K562 (cell line): ENCODE measurements around the gene NUDT14. TPM values are rescaled to one million over a fixed set of nuclear protein-coding genes. Genes with fewer than 3 reads are reported as not detected.

ENCODE experiments used
- ATAC-seq: fragments of 200-7000 bp; cut with Tn5 transposase; 3 replicates; pipeline ENCODE4 v1.9.1; 2020; ENCODE audit warnings: moderate library complexity
- BruUV-seq: library from RNA; stranded (reverse); fragments of 400-500 nt; replicated peaks from 2 replicates; lab custom pipeline; 2021; lab: Mats Ljungman, UMichigan
- CTCF ChIA-PET: fragments of 300-600 bp; formaldehyde crosslinking; extraction: SDS; loops from one replicate; lab custom pipeline; 2021; ENCODE audit warnings: low intra/inter-chr PET ratio; lab: Yijun Ruan, JAX
- POLR2A ChIA-PET: fragments of 300-600, 350-650 bp; sonication (Branson Sonifier 250); formaldehyde crosslinking; extraction: SDS; loops from one replicate; lab custom pipeline; 2021; ENCODE audit warnings: antibody characterized with exemption, inconsistent platforms; lab: Yijun Ruan, JAX
- DNase-seq, 4 experiments: peaks; one replicate each; pipeline versions ENCODE4 v3.0.0 to v3.0.0-alpha.2; 2011 to 2018; ENCODE audit warnings: low spot score in 3 of 4, mixed read lengths in 3 of 4; ENCODE audit errors: extremely low read depth in 1 of 4
- FAIRE-seq: peaks from 2 replicates; lab custom pipeline; 2011; peaks lifted over from hg19 to GRCh38; lab: Jason Lieb, UNC
- H2AFZ ChIP-seq: 2 replicates; pipeline ENCODE4 v1.6.0; 2011; ENCODE audit warnings: low read depth, low read length, control low read depth, inconsistent platforms
- H3K27ac ChIP-seq: fragments of 200-600 bp; 3 replicates; pipeline ENCODE4 v1.8.0; 2011; ENCODE audit warnings: low read depth, mild to moderate bottlenecking, control low read depth, inconsistent platforms, low read length, moderate library complexity, mixed read lengths; ENCODE audit errors: extremely low read depth
- H3K27me3 ChIP-seq, 2 experiments: fragments of 300-600 bp in 1 of 2; 2 replicates in 1 of 2; 3 replicates in 1 of 2; pipeline versions ENCODE4 v1.6.0 to v1.8.0; 2011; ENCODE audit warnings: inconsistent platforms in 2 of 2, low read length in 2 of 2, mild to moderate bottlenecking in 1 of 2, mixed read lengths in 1 of 2, moderate library complexity in 1 of 2; ENCODE audit not compliant: control insufficient read depth in 2 of 2, insufficient read depth in 2 of 2
- H3K36me3 ChIP-seq: fragments of 300-600 bp; 3 replicates; pipeline ENCODE4 v1.8.0; 2011; ENCODE audit warnings: mild to moderate bottlenecking, low read length, inconsistent platforms; ENCODE audit not compliant: control insufficient read depth, insufficient read depth
- H3K4me1 ChIP-seq, 2 experiments: fragments of 200-600 bp in 1 of 2; replicated peaks in 1 of 2; 2 replicates in 1 of 2; 3 replicates in 1 of 2; pipeline versions ENCODE4 v1.5.1 to v1.8.0; 2011; ENCODE audit warnings: inconsistent platforms in 2 of 2, low read length in 2 of 2, mild to moderate bottlenecking in 1 of 2, mixed read lengths in 1 of 2, moderate library complexity in 1 of 2; ENCODE audit not compliant: control insufficient read depth in 2 of 2, insufficient read depth in 2 of 2
- H3K4me2 ChIP-seq: 2 replicates; pipeline ENCODE4 v1.6.1; 2011; ENCODE audit warnings: low read length, control low read depth, inconsistent platforms, mixed read lengths; ENCODE audit not compliant: insufficient read depth
- H3K4me3 ChIP-seq: fragments of 200-600 bp; sonication (generic), shearing (Covaris generic); 2 replicates; pipeline ENCODE4 v1.5.1; 2016; ENCODE audit warnings: control low read depth, inconsistent platforms
- H3K79me2 ChIP-seq: fragments of 200-600 bp; 3 replicates; pipeline ENCODE4 v1.8.0; 2011; ENCODE audit warnings: low read length, inconsistent platforms; ENCODE audit not compliant: control insufficient read depth, insufficient read depth
- H3K9ac ChIP-seq, 2 experiments: 2 replicates each; pipeline versions ENCODE4 v1.6.0 to v1.6.1; 2011; ENCODE audit warnings: low read depth in 2 of 2, low read length in 2 of 2, control low read depth in 1 of 2, inconsistent platforms in 1 of 2, mild to moderate bottlenecking in 1 of 2, mixed read lengths in 1 of 2; ENCODE audit not compliant: insufficient read depth in 1 of 2
- H3K9me1 ChIP-seq: one replicate; pipeline ENCODE4 v1.6.0; 2011; ENCODE audit warnings: inconsistent platforms, mild to moderate bottlenecking, low read length, moderate library complexity; ENCODE audit not compliant: control insufficient read depth, insufficient read depth
- H3K9me3 ChIP-seq: replicated peaks from 2 replicates; pipeline ENCODE4 v1.5.1; 2011; ENCODE audit warnings: low read depth, low read length, inconsistent platforms; ENCODE audit not compliant: control insufficient read depth, insufficient read depth
- H4K20me1 ChIP-seq: replicated peaks from 2 replicates; pipeline ENCODE4 v1.6.1; 2011; ENCODE audit warnings: low read length, inconsistent platforms, mixed read lengths; ENCODE audit not compliant: control insufficient read depth, insufficient read depth
- CHD2 ChIP-seq: IDR thresholded peaks from 2 replicates; pipeline ENCODE4 v1.6.1; 2011; ENCODE audit warnings: low read depth, low read length
- JUN ChIP-seq, 2 experiments: sonication (generic) in 1 of 2; formaldehyde crosslinking in 1 of 2; IDR thresholded peaks; 2 replicates each; pipeline versions ENCODE4 v1.6.1 to v1.8.0; 2012 to 2022; ENCODE audit warnings: borderline replicate concordance in 2 of 2, mild to moderate bottlenecking in 2 of 2, improper control_type of control experiment in 1 of 2, low read depth in 1 of 2, low read length in 1 of 2, missing genetic modification reagents in 1 of 2
- JUND ChIP-seq, 2 experiments: IDR thresholded peaks; 2 replicates in 1 of 2; 3 replicates in 1 of 2; pipeline ENCODE4 v1.6.1; 2011; ENCODE audit warnings: borderline replicate concordance in 2 of 2, low read depth in 2 of 2, low read length in 2 of 2, improper control_type of control experiment in 1 of 2, missing biosample characterization in 1 of 2, missing genetic modification characterization in 1 of 2, missing genetic modification reagents in 1 of 2
- POLR2G ChIP-seq: fragments of 200-400 bp; formaldehyde crosslinking; IDR thresholded peaks from 2 replicates; pipeline ENCODE4 v1.6.1; 2017; ENCODE audit warnings: low read depth, mild to moderate bottlenecking, antibody characterized with exemption, low read length, moderate library complexity
- SREBF2 ChIP-seq: sonication (generic); formaldehyde crosslinking; IDR thresholded peaks from 2 replicates; pipeline ENCODE4 v1.4.0; 2020; ENCODE audit warnings: mild to moderate bottlenecking, missing genetic modification reagents
- ZFX ChIP-seq: sonication (generic); formaldehyde crosslinking; IDR thresholded peaks from 2 replicates; pipeline ENCODE4 v1.8.0; 2022; ENCODE audit warnings: mild to moderate bottlenecking, missing genetic modification reagents, moderate library complexity
- ZNF583 ChIP-seq: fragments of 250-450 bp; sonication (Bioruptor Pico); IDR thresholded peaks from 2 replicates; pipeline ENCODE4 v1.4.0; 2020
- WGBS: fragments of 100-300 bp; shearing (Covaris generic); methylation state at CpG from one replicate; pipeline ENCODE4 v1.1.6; 2016; ENCODE audit warnings: low coverage, mixed read lengths; ENCODE audit not compliant: insufficient coverage; ENCODE audit errors: missing lambda C conversion rate; 5-methylcytosine and 5-hydroxymethylcytosine counted together
- in situ Hi-C: fragments of 300-500 bp; cut with MboI; formaldehyde crosslinking; loops from 4 replicates; pipeline ENCODE4 v1.15.0; 2018; ENCODE audit warnings: inconsistent platforms, mixed read lengths
- intact Hi-C: fragments of 100-400 bp; cut with micrococcal nuclease; formaldehyde crosslinking; loops from 2 replicates; pipeline ENCODE4 v1.14.2; 2022
- polyA plus RNA-seq, 8 experiments: library from polyadenylated mRNA; depleted of rRNA in 4 of 8; stranded (reverse) in 5 of 8; unstranded in 3 of 8; fragments of >200 nt; fragmentation: Nextera tagmentation in 2 of 8; fragmentation: Illumina TruSeq in 1 of 8; extraction: Ambion mirVana in 2 of 8; extraction: Trizol in 1 of 8; gene quantifications; 2 replicates each; pipeline versions ENCODE4 v1.2.1 to v1.2.3, GENCODE V29; 2011 to 2014; ENCODE audit warnings: inconsistent platforms in 1 of 8, missing spikeins in 1 of 8
- total RNA-seq, 7 experiments: library from RNA; depleted of rRNA in 6 of 7; stranded (reverse); fragments of >200 nt in 6 of 7; fragmentation: Illumina TruSeq in 2 of 7; extraction: Trizol in 2 of 7; gene quantifications; 2 replicates each; pipeline versions ENCODE4 v1.2.1 to v1.2.3, GENCODE V29; 2011 to 2021; ENCODE audit warnings: low replicate concordance in 1 of 7
- TF ChIP-seq, protein P1 (sequence below): fragments of 450-650 bp; IDR thresholded peaks from 2 replicates; pipeline ENCODE4 v1.6.1; 2018; ENCODE audit warnings: mild to moderate bottlenecking, low read depth; ENCODE audit not compliant: partially characterized antibody
- TF ChIP-seq, protein P2 (sequence below): fragments of 450-650 bp; IDR thresholded peaks from 2 replicates; pipeline ENCODE4 v1.7.0; 2016; ENCODE audit warnings: borderline replicate concordance

The NUDT14 gene
- total and polyA plus RNA-seq, 9 of the 15 experiments (the other 6 are each of a cell fraction or from before 2014, with no cell fraction given), result 0.14 to 16.3 (median 8.2) TPM

DNA sequence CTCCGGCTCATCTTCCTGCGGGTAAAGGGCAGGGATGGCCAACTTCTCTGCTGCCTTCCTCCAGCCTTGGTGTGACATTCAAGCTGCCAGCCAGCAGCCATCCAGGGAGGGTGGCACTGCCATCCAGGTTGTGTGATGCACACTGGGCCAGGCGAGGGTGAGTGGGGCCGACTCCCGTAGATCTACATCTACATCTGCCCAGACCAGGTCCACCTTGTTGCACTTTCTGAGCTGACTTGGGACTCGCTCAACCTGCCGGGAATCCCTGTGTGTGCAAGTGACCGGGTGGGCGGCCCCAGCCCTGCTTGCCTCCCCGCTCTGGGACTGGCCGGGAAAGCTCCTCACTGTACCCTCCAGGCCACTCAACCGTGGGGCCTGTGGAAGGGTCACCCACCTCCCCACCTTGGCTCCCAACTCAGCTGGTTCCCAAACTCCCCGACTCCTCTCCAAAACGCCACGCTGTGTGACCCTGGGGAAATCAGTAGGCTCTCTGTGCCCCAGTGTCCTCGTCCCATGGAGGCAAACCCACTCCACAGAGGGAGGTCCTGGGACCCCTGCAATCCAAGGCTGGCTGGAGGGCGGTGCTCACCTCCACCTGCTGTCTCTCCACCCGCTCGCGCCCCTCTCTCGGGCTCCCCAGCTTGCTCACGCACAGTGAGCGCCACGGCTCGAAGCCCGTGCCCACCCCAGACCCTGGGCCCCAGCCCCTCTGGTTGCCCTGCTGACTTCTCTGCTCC is 27.2 kb downstream of the NUDT14 start:
- ChIA-PET CTCF (no interaction called here), POLR2A (interaction anchor here (0.5 to 0.8 kb wide), 2 partner anchors 14 to 19 kb away, joined by 3 to 4 read pairs; no protein-coding TSS in a partner anchor)
- ATAC-seq, result no peak

More for the DNA sequence above, 27.2 kb downstream of the NUDT14 start:
- no peak for FAIRE-seq
- H3K36me3 ChIP-seq, result peaks cover 11% of the 10 kb centered on the region; the same call in 1 of the 3 replicates
- BruUV-seq, result no TSS peak
- no peaks in the 10 kb centered on the region for H3K27me3 ChIP-seq
- no peaks in the 10 kb centered on the region; the same call in 2 of the 3 replicates for H3K79me2 ChIP-seq
- no peak overlapping the region for H2AFZ ChIP-seq
- H3K4me3 ChIP-seq, result no peak overlapping the region
- WGBS, result 87% methylated on average over 6 of the region's 26 CpGs
- intact Hi-C loops, result no loop called here
- no peaks in the 10 kb centered on the region for H3K9me3 ChIP-seq
- no peak overlapping the region for H3K27ac ChIP-seq
- no peak overlapping the region for H3K4me2 ChIP-seq
- no peak for DNase-seq
- H3K9ac ChIP-seq, result no peak overlapping the region
- H4K20me1 ChIP-seq, result peaks cover 6% of the 10 kb centered on the region; the same call in 1 of the 2 replicates
- TF ChIP-seq, protein P1, sequence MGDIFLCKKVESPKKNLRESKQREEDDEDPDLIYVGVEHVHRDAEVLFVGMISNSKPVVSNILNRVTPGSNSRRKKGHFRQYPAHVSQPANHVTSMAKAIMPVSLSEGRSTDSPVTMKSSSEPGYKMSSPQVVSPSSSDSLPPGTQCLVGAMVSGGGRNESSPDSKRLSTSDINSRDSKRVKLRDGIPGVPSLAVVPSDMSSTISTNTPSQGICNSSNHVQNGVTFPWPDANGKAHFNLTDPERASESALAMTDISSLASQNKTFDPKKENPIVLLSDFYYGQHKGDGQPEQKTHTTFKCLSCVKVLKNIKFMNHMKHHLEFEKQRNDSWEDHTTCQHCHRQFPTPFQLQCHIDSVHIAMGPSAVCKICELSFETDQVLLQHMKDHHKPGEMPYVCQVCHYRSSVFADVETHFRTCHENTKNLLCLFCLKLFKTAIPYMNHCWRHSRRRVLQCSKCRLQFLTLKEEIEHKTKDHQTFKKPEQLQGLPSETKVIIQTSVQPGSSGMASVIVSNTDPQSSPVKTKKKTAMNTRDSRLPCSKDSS, result no peak
- TF ChIP-seq, protein P2, sequence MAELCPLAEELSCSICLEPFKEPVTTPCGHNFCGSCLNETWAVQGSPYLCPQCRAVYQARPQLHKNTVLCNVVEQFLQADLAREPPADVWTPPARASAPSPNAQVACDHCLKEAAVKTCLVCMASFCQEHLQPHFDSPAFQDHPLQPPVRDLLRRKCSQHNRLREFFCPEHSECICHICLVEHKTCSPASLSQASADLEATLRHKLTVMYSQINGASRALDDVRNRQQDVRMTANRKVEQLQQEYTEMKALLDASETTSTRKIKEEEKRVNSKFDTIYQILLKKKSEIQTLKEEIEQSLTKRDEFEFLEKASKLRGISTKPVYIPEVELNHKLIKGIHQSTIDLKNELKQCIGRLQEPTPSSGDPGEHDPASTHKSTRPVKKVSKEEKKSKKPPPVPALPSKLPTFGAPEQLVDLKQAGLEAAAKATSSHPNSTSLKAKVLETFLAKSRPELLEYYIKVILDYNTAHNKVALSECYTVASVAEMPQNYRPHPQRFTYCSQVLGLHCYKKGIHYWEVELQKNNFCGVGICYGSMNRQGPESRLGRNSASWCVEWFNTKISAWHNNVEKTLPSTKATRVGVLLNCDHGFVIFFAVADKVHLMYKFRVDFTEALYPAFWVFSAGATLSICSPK, result no peak
- TF ChIP-seq ZFX (CRISPR knock-in tag) (no peak), POLR2G (no peak), CHD2 (no peak), ZNF583 (CRISPR knock-in tag) (no peak), SREBF2 (CRISPR knock-in tag) (no peak), JUN (IDR thresholded peaks at IDR 0.05; ENCODE audit: borderline replicate concordance, low read depth, low read length) (no peak), JUN (CRISPR knock-in tag; IDR thresholded peaks at IDR 0.05; ENCODE audit: borderline replicate concordance) (no peak), JUND (IDR thresholded peaks at IDR 0.05; ENCODE audit: borderline replicate concordance, low read depth, low read length) (no peak), JUND (tag; IDR thresholded peaks at IDR 0.05; ENCODE audit: borderline replicate concordance, low read depth, low read length) (no peak)
- TF ChIP-seq, all 486 proteins: peak for 0
- Histone ChIP-seq H3K4me1 (peaks cover 0 to 33% of the 10 kb centered on the region in 2 experiments; a peak in 2 of 5 replicates), H3K9me1 (no peaks in the 10 kb centered on the region)
- in situ Hi-C loops, result no loop called here
